HG03521 (cell line): ENCODE data around the gene C3orf20.
"Not testable (repeated sequence)": the region's sequence is repeated elsewhere in the genome, so short reads cannot be mapped to it uniquely, and the experiment has no call there.

ENCODE experiments used
- ATAC-seq: cut with Tn5 transposase; IDR thresholded peaks from one replicate; pipeline ENCODE4 v1.9.1; 2021; ENCODE audit warnings: mild to moderate bottlenecking, moderate library complexity; ENCODE audit not compliant: unreplicated experiment

C3orf20 gene

DNA sequence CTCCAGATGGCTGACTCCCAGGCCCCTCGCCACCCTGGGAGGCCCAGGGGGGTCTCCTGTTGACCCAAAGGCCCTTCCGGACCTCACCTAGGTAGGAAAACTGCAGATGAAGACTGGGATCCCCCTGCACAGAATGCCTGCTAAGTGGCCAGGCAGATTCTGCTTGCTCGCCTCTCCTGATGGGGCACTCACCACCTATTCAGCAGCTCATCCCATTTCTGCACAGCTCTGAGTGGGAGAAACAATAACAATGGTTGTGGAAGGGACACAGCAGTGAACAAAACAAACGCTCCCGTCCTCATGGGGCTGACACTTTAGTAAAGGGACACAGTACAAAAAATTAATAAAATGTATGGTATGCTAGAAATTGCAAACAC lies 118.9 kb downstream of the C3orf20 start:
- no peak for ATAC-seq

DNA sequence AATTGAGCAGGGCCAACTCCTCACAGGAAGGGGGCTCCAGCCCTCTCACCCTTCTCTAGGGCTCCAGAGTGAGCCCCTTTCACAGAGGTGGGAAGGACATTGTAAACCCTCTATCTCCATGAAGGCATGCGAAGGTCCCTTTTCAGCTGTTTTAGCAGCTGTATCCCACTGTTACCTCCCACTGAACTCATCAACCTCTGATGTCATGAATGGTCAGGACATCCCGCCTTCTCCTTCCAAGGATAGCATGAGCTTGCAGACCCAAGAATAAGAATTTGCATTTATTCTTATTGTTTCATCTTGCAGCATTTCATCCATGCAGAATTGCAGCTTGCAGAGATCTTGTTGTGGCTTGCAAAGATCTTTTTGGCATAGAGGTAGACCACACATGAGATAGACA lies 119.5 kb downstream of the C3orf20 start:
- no peak for ATAC-seq

DNA sequence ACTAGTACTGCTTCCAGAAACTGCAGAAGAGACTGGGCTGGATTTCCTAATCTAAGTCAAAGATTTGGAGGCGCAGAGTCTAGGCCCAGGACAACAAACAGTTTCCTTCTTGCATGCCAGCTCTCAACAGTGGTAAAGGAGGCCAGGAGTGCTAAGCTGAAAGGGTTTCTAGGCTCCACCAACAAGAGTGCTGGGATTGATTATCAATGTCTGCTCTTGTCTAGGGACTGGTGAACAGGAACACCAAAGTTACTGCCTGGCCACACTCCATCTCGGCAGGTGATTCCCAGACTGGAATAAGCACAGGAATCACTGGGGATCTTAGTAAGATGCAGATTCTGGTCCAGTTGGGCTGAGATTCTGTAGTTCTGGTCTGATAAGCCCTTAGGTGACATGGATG lies 121.1 kb downstream of the C3orf20 start:
- ATAC-seq: no peak

DNA sequence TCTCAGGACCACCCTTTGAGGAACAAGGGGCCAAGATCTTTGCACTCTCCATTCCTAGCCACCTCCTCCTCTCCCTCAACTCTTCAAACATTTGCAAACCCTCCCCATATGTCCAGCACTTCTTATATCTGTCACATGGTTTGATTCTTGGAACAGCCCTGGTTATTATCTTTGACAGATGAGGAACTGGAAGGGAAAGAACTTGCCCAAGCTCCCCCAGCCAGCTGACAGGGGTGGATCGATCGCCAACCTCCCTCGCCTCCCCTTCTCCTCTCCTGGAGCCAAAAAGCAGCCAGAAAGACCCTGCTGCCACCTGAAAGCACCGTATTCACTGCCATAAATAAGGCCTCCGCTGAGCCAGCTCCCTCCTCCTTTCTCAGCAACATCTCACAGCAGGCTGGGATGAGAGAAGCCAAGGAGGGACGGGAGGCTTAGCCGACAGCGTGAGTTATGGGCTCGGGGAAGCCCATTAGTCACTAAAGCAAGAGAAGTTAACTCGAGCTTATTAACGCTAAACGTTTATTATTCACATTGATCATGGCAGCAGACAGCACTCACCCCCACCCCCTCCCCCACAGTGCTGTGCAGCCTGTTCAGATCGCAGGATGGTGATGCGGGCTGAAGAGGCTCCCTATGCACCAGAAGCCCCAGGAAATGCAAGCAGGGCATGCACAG lies 121.6 kb downstream of the C3orf20 start:
- no peak for ATAC-seq

DNA sequence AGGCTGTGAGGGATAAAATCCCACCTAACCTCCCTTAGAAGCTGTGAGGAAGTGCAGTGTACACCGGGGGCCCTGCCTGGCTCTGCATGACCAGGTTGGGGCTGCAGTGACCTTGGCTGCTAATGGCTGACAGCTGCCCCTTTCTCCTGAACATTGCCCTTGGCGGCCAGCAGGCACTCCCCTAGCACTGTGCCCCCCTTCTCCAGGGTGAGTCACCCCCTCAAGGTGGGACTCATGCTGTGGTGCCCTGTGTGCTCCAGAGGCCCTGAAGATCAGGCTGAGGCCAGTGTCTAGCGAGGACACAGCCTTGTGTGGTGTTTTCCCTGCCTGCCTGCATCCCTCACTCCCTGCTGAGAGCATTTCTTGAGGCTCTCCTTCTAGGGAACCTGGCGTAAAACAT lies 122.8 kb downstream of the C3orf20 start:
- ATAC-seq: no peak

DNA sequence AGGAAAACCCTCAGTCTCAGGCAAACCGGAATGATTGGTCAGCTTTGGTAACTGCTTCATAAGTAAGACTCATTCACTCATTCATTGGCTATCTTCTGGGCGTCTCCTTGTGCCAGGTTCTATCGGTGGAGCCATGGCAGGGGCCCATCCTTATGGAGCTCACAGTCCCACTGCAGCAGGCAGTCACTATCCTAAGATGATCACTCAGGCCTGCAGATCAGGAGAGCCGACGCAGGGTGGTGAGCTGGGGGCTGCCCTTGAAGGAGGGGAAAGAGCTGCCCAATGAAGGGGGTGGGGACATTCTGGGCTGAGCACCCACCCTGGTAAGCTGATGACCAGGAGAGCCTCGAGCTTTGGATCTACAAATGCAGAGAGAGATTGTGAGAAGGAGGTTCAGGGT lies 123.3 kb downstream of the C3orf20 start:
- no peak for ATAC-seq

DNA sequence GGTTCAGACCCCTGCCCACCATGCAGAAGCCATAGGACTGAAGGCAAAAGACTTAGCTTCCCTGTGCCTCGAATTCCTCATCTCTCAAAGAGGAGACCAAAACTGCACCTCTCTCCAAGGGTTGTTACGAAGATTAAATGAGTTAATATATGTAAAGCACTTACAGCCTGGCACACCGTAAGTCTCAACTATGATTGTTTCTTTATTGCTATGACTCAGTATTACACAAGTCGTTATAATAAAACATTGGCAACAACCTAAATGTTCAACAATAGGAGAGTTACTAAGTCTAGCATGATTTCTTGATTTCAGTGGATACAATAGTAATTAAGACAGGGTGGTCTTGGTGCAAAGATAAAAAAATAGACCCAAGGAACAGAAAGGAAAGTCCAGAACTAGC lies 124.2 kb downstream of the C3orf20 start:
- no peak for ATAC-seq

DNA sequence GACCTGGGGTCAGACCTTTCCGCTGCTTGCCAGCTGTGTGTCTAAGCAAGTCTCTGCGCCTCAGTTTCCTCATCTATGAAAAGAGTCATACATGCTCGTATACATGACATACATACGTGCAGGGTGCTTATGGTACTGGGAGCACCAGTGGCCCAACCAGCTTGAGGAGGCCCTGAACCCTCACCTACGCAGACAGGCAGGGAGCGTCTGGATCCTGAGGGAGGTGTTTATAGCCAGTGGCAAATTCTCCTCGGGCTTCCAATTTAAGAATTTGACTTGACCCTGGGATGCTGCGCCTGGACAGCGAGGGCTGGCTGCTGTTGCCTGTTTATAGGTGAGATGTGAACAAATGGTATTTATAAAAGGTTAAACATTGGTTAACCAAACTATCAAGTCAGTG lies 126.1 kb downstream of the C3orf20 start:
- no peak for ATAC-seq

DNA sequence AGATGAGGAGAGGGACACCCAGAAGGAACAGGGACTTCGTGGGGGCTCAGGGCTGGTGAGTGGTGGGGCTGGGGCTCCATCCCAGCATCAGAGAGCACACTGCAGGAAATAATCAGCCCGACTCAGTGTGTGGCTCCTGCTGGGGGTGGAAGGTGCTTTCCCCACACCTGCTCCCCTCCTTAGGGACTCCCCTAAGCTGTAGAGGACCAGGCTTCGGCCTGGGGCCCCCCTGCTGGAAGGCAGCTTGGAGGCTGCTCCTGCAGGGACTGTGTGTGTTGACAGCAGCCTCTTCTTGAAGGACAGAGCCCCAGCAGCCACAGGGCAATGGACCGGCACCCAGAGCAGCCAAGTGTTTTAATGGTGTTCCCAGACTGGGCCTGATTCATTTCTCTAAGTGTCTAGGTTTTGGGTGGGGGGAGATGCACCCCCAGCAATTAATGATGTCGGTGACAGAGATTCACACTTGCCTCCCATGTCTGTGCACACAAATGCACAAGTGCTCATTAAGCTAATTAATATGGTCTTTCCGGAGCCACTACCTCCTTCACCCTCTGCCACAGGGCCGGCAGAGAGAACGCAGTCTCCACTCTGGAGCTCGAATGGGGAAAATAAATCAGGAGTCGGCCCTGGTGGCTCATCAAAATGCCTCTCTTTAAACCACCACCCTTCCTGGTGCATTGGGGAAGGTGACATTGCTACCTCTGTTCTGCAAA lies 126.9 kb downstream of the C3orf20 start:
- ATAC-seq: no peak

DNA sequence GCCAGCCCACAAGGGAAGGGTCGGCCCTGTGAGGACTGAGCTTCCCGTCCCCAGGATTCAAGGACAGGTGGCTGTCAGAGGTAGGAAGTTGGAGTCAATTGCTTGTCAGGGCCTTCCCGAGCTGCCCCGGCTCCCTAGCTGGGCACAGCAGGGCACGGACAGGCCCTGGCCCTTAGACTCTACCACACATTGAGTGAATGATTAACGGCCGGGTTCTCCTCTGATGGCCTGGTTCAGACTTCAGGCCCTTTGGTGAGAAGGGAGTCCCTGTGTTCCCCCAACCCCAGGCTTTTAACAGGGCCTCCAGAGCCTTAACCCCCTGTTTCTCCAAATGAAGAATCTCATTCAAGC lies 127.4 kb downstream of the C3orf20 start:
- ATAC-seq: no peak

DNA sequence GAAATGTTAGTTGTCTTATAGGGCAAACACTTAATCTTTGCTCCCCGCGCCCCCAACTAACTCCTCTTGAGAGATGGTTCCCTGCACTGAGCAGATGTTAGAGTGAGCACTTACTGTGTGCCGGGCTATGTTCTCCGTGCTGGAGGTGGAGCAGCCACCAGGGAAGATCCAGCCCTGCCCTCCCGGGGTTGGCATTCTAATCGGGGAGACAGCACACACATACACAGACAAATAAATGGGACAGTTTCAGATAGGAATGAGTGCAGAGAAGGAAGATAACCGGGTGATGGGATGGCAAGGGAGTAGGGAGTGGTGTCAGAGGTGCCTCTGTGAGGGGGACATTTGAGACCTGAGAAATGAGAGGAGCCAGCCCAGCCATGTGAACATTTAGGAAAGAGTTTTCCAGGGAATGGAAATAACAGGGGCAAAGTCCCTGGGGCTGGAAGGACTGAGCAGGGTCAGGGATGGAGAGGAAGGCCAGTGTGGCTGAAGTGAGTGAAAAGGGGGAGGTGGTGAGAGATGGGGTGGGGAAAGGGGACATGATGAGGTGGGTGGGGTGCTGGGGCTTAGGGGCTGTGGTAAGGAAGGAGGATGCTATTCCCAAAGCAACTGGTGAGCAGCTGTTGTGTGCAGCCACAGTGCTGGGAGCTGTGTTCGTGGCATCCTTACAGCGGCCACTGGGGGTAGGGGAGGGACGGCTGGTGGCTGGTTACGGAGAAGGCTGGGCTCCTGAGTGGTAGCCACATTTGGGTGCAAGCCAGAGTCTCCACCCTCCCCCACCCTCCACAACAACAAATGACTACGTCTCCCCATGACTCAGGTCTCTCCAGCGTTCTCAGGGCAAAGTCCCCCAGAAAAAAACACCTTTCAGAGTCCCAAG lies 128.4 kb downstream of the C3orf20 start:
- ATAC-seq: no peak

DNA sequence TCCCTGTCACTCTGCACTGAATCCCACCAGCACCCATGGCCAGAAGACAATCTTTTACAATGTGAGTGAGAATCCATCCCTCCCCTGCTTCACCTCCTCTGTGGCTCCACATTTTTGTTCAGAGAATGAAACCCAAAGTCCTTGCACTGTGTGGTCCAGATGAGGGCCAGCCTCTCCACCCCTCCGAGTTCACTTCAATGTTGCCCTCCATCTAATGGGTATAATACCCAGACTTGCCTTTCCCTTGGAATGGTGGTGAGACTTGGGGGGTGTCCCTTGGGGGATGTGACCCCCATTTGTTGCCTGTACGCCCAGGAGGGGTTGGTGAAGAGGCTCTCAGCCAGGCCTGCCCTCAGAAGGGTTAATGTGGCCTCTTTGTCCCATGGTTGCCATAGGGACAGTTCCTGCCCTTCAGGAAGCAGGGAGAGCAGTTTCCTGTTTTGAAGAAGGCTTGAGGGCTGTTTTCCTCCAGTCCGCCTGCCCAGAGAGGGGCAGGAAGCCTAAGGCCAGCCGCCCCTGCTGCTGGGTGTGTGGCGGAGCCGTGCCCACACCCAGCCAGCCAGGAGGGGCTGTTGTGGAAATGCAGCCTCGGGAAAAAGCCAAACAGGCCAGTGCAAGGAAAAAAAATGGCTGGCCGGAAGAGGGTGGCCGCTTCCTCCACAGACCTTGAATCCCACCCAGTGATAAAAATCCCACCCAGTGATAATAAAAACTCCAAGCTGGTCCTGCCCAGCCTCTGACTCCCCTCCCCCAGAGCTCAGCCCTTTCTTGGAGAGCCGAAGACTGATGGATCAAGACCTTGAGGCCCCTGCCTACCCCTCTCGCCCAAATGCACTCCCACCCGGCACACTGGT lies 129.3 kb downstream of the C3orf20 start:
- ATAC-seq: no peak

DNA sequence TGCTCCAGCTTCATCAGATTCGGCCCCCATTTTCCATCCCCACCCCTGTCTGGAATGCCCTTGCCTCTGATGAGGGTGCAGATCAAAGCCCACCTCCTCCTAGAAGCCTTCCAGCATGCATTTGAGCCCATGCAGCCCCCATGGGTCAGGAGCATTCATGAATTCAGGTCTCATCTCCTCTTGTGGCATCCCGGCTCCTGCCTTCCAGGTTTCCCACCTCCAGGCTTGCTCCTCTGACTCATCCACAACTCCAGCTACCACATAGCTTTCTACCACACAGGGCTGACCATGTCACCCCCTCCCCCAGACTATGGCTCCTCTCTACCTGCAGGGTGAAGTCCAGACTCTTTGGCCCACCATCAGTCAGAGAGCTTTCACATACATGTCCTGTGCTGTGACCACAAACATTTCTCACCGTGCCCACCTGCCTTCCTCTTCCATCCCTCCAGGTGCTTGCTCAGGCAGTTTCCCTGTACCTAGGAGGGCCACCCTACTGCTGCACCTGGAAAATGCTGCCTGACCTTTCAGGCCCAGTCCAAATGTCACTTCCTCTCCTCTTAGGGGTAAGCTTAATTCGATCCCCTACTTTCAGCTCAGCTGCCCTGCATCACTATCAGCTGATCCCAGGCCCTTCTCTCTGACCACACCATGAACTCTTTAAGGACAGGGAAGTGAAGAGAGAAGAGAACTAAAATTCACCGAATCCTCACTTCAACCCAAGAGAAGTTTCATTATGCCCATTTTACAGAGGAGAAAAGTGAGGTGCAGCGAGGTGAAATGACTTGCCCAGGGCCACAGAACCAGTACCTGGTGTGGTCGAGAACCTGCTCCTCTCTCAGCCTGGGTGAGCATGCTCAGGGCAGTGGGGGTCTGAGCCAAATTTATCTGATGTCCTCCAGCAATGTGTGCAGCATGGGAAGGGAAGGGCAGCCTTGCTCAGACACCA lies 130.2 kb downstream of the C3orf20 start:
- no peak for ATAC-seq

DNA sequence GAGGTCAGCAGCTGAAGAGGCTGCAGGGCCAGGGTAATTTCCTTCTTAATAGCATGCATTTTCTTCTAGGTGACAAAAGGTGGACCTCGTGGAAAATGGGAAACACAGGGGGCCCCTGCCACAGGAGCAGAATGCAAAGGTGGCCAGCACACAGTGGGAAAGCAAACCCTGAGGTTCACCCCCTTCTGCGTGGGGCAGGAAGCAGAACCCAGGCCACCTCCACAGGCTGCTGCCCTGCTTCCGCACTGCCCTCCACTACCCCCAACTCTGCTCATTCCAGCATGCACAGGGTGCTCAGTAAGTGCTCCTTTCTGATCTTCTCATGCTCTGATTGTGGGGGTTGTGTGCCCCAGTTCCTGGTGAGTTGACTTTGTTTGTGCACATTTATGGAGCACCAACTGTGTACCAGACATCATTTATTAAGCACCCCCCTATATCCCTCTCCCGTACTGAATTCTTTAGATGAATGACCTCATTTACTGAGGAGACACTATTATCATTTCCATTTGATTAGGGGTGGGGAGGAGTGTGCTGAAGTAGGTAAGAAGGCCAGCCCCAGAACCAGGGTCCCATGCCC lies 131.1 kb downstream of the C3orf20 start:
- no peak for ATAC-seq

DNA sequence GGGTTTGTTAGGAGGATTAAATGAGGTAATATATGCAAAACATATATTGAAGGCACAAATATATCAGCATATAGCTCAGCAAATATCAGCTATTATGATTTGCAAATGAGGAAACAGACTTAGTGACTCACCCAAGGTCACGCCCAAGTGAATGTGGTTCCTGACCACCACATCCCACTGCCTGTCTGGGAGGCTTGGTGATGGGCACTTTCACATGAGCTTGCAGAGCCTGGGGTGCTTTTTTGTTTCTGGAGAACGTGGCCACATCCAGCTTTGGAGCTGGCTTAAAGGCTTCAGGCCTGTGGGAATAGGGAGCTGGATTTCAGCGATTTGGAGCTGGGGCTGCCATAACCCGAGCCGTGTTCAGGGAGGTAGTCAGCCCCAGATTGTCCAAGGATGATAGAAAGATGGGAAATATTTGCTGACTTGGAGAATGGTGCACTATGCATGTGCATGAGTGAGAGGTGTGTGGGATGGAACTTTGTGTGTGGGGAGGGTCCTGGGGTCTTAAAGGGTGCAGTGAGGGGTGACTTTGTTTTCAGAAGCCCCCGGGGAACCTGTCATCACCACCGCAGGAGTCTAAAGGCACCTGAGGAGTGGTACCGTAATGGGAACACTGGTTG lies 131.8 kb downstream of the C3orf20 start:
- no peak for ATAC-seq

DNA sequence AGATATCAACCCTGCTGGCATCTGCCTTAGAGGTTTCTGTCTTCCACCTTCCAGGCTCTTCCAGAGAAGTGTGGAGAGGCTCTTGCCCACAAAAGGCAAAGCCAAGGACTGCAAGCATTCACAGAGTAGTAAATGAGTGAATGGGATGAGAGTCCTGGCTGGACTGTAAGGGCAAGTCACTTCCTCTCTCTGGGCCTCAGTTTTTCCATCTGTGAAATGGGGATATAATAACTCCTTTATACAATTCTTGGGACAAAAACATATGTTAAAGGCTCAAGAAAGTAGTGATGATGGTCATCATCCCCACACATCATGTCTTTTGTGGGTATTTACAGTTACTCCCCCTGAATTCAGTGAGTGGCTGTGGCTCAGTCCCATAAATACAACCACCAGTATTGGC lies 133.1 kb downstream of the C3orf20 start:
- ATAC-seq: no peak

DNA sequence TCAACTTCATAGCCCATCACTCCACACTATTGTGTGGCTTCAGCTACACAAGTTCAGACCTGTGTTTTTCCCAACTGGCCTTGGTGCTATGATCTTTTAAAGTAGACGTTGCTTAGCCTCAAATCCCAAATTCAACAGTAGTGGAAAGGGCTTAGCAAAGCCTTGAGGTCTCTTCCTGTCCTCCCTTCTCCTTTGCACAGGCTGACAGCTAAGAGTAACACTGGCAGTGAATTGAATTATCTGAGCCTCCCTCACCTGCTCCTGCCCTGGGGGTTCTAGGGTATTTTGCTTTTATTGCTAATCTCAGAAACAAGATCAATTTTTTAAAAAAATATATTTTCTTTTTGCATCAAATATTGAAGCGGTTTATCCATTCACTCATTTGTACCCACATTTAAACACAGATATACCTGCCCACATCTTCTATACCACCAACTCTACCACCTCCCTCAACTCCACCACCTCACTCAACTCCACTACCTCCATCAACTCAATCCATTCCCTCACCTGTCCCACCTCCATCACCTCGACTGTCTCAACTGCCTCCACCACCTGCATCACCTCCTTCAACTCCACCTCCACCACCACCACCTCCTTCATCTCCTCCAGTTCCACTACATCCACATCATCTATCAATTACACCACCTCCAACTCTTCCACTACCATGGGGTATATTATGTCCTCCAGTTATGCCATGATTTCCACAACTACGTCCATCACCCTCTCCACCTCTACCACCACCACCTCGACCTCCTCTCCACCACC lies 133.7 kb downstream of the C3orf20 start:
- ATAC-seq: no peak

DNA sequence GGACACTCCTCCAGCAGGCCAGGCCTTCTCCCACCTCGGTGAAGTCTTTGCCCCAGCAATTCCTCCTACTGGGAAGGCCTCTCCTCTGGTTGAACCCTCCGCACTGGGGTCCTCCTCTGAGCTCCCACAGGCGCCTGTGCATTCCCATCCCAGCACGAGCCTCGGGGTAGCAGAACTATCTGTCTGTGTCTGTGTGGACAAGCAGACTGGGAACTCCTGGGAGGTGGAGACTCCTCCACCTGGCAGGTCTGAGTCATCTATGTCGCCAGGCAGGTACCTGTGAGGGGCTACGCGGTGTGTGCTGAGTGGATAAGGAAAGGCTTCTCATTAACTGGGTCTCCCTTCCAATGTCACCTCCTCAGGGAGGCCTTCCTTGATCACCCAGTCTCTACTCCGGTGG lies 134.7 kb downstream of the C3orf20 start:
- not testable (repeated sequence) for ATAC-seq
